Tibial nerve (tissue), 4 donors: ENCODE measurements around the gene CHTOP. TPM values are rescaled to one million over a fixed set of nuclear protein-coding genes. Genes with fewer than 3 reads are reported as not detected.

ENCODE experiments used
- DNase-seq, 2 donors: peaks; one replicate each; pipeline ENCODE4 v3.0.0-alpha.2; 2019; ENCODE audit warnings: low spot score in 2 of 2
- H3K27ac ChIP-seq, 4 donors: fragments of 200-600 bp; sonication (generic) in 3 of 4; one replicate each; pipeline ENCODE4 v1.5.1; 2017 to 2019; ENCODE audit warnings: mild to moderate bottlenecking in 1 of 4
- H3K27me3 ChIP-seq, 2 donors: fragments of 200-600 bp; sonication (generic) in 1 of 2; one replicate each; pipeline versions ENCODE4 v1.5.1 to v1.6.0; 2017 to 2019
- H3K36me3 ChIP-seq, 3 donors: fragments of 200-600 bp; sonication (generic); one replicate each; pipeline ENCODE4 v1.5.1; 2018 to 2019
- H3K4me1 ChIP-seq, 4 donors: fragments of 200-600 bp; sonication (generic) in 3 of 4; one replicate each; pipeline ENCODE4 v1.5.1; 2017 to 2019
- H3K4me3 ChIP-seq, 4 donors: fragments of 200-600 bp; sonication (generic) in 3 of 4; one replicate each; pipeline ENCODE4 v1.5.1; 2017 to 2019; ENCODE audit warnings: mild to moderate bottlenecking in 1 of 4, moderate library complexity in 1 of 4
- H3K9me3 ChIP-seq, 4 donors: fragments of 200-600 bp; sonication (generic) in 3 of 4; one replicate each; pipeline ENCODE4 v1.5.1; 2017 to 2019
- CTCF ChIP-seq, 5 experiments: fragments of 200-600 bp in 3 of 5; fragments of 450-650 bp in 2 of 5; sonication (generic) in 3 of 5; IDR thresholded peaks; one replicate each; pipeline ENCODE4 v1.5.1; 2016 to 2019; ENCODE audit warnings: antibody characterized with exemption in 5 of 5, mild to moderate bottlenecking in 3 of 5, moderate library complexity in 2 of 5
- EP300 ChIP-seq, 2 donors: sonication (generic); formaldehyde crosslinking; IDR thresholded peaks; one replicate each; pipeline ENCODE4 v1.6.1; 2017; ENCODE audit warnings: antibody characterized with exemption in 2 of 2, mild to moderate bottlenecking in 1 of 2
- POLR2A ChIP-seq, 2 donors: fragments of 450-650 bp; IDR thresholded peaks; one replicate each; pipeline ENCODE4 v1.6.1; 2017; ENCODE audit warnings: antibody characterized with exemption in 2 of 2, mild to moderate bottlenecking in 2 of 2, moderate library complexity in 2 of 2
- WGBS, 2 donors: methylation state at CpG; one replicate each; pipeline ENCODE4 v1.1.5; 2018; 5-methylcytosine and 5-hydroxymethylcytosine counted together
- total RNA-seq, 4 donors: library from RNA; depleted of rRNA; stranded (reverse); fragments of >200 nt; gene quantifications; one replicate each; pipeline ENCODE4 v1.1.0, GENCODE V29; 2016

Gene CHTOP
- total RNA-seq, 4 donors from 2014 or later = 49.0 to 66.6 (median 56.5) TPM

- Histone ChIP-seq H3K9me3 (no peaks in the 10 kb centered on the region), H3K36me3 (peaks cover 0 to 2% (median 0%) of the 10 kb centered on the region in 3 donors), H3K27ac (no peak overlapping the region), H3K4me3 (no peak overlapping the region), H3K27me3 (peaks cover 0 to 27% of the 10 kb centered on the region in 2 donors), H3K4me1 (peaks cover 0 to 16% (median 9%) of the 10 kb centered on the region in 4 donors)
- TF ChIP-seq EP300 (IDR thresholded peaks at IDR 0.05) = no peak
- 73 to 76% methylated on average over 5 of the region's 5 CpGs for WGBS, 2 donors
- DNase-seq = no peak
Measured at GRCh38 chr1:153683854-153684253, 50.0 kb downstream of the CHTOP start.

- WGBS, 2 donors = 81 to 83% methylated on average over 12 of the region's 12 CpGs
- Histone ChIP-seq H3K27ac (no peak overlapping the region), H3K4me3 (no peak overlapping the region), H3K27me3 (peaks cover 0 to 17% of the 10 kb centered on the region in 2 donors), H3K4me1 (peaks cover 0 to 6% (median 0%) of the 10 kb centered on the region in 4 donors), H3K9me3 (no peaks in the 10 kb centered on the region), H3K36me3 (peaks cover 0 to 6% (median 0%) of the 10 kb centered on the region in 3 donors)
- TF ChIP-seq EP300 (IDR thresholded peaks at IDR 0.05) (no peak), CTCF (IDR thresholded peaks at IDR 0.05) (no peak), POLR2A (IDR thresholded peaks at IDR 0.05) (no peak)
- no peak for DNase-seq
Measured at GRCh38 chr1:153684892-153685291, 51.0 kb downstream of the CHTOP start.

- peaks cover 0 to 8% of the 10 kb centered on the region in 2 donors for H3K27me3 ChIP-seq
- no peak for DNase-seq
- TF ChIP-seq CTCF (IDR thresholded peaks at IDR 0.05) (no peak), POLR2A (IDR thresholded peaks at IDR 0.05) (no peak), EP300 (IDR thresholded peaks at IDR 0.05) (no peak)
- WGBS, 2 donors = 74 to 76% methylated on average over 11 of the region's 11 CpGs
- no peak overlapping the region for H3K27ac ChIP-seq
- no peaks in the 10 kb centered on the region for H3K4me1 ChIP-seq
- no peak overlapping the region for H3K4me3 ChIP-seq
- H3K9me3 ChIP-seq = no peaks in the 10 kb centered on the region
- peaks cover 0 to 6% (median 0%) of the 10 kb centered on the region in 3 donors for H3K36me3 ChIP-seq
Measured at GRCh38 chr1:153685544-153686340, 51.9 kb downstream of the CHTOP start.

- peaks cover 0 to 6% (median 0%) of the 10 kb centered on the region in 3 donors for H3K36me3 ChIP-seq
- WGBS, 2 donors = 80 to 91% methylated on average over 15 to 16 of the region's 16 CpGs
- DNase-seq = no peak
- no peaks in the 10 kb centered on the region for H3K9me3 ChIP-seq
- no peak overlapping the region for H3K27ac ChIP-seq
- H3K4me1 ChIP-seq = peaks cover 0 to 4% (median 0%) of the 10 kb centered on the region in 4 donors
- TF ChIP-seq EP300 (IDR thresholded peaks at IDR 0.05) (no peak), POLR2A (IDR thresholded peaks at IDR 0.05) (no peak)
- H3K4me3 ChIP-seq = no peak overlapping the region
- no peaks in the 10 kb centered on the region for H3K27me3 ChIP-seq
Measured at GRCh38 chr1:153687346-153688125, 53.7 kb downstream of the CHTOP start.

GRCh38 chr1:153688276-153688675 is 54.4 kb downstream of the CHTOP start:
- TF ChIP-seq POLR2A (IDR thresholded peaks at IDR 0.05) (no peak), EP300 (IDR thresholded peaks at IDR 0.05) (no peak), CTCF (IDR thresholded peaks at IDR 0.05) (no peak)
- no peaks in the 10 kb centered on the region for H3K9me3 ChIP-seq
- no peak overlapping the region for H3K4me3 ChIP-seq
- no peak for DNase-seq
- H3K36me3 ChIP-seq = peaks cover 0 to 6% (median 0%) of the 10 kb centered on the region in 3 donors
- no peaks in the 10 kb centered on the region for H3K27me3 ChIP-seq
- H3K27ac ChIP-seq = no peak overlapping the region
- H3K4me1 ChIP-seq = peaks cover 0 to 4% (median 0%) of the 10 kb centered on the region in 4 donors
- 70 to 82% methylated on average over 7 of the region's 7 CpGs for WGBS, 2 donors
